Sigmoid colon (tissue), 7 donors: ENCODE data around the gene SYNRG. TPM values are rescaled to one million over a fixed set of nuclear protein-coding genes. Genes with fewer than 3 reads are reported as not detected.
A peak's percentile ranks its signal among the peaks of the same experiment; 100 is the strongest.
"Not testable (repeated sequence)": the region's sequence is repeated elsewhere in the genome, so short reads cannot be mapped to it uniquely, and the experiment has no call there.

Source experiments
- DNase-seq: peaks from one replicate; pipeline ENCODE4 v3.0.0-alpha.2; 2019
- H3K27ac ChIP-seq, 4 donors: fragments of 200-600 bp; sonication (generic); one replicate each; pipeline ENCODE4 v1.5.1; 2016 to 2019; ENCODE audit warnings: mild to moderate bottlenecking in 1 of 4
- H3K27me3 ChIP-seq, 3 donors: fragments of 200-600 bp; sonication (generic); one replicate each; pipeline ENCODE4 v1.5.1; 2019; ENCODE audit warnings: mild to moderate bottlenecking in 1 of 3
- H3K36me3 ChIP-seq, 4 donors: fragments of 200-600 bp; sonication (generic); one replicate each; pipeline ENCODE4 v1.5.1; 2016 to 2019
- H3K4me1 ChIP-seq, 4 donors: fragments of 200-600 bp; sonication (generic); one replicate each; pipeline ENCODE4 v1.5.1; 2017 to 2019
- H3K4me3 ChIP-seq, 4 donors: fragments of 200-600 bp; sonication (generic); one replicate each; pipeline ENCODE4 v1.5.1; 2017 to 2019; ENCODE audit warnings: mild to moderate bottlenecking in 2 of 4, moderate library complexity in 1 of 4
- H3K9me3 ChIP-seq, 4 donors: fragments of 200-600 bp in 3 of 4; sonication (generic) in 3 of 4; one replicate each; pipeline versions ENCODE4 v1.5.1 to v1.6.1; 2013 to 2019
- EP300 ChIP-seq, 4 donors: sonication (generic); formaldehyde crosslinking; IDR thresholded peaks; one replicate each; pipeline ENCODE4 v1.6.1; 2017; ENCODE audit warnings: antibody characterized with exemption in 4 of 4
- POLR2A ChIP-seq, 2 donors: fragments of 450-650 bp; IDR thresholded peaks; one replicate each; pipeline ENCODE4 v1.6.1; 2016; ENCODE audit warnings: antibody characterized with exemption in 2 of 2, mild to moderate bottlenecking in 2 of 2, moderate library complexity in 2 of 2
- POLR2AphosphoS5 ChIP-seq, 4 donors: sonication (generic); formaldehyde crosslinking; IDR thresholded peaks; one replicate each; pipeline ENCODE4 v1.6.1; 2017; ENCODE audit warnings: antibody characterized with exemption in 4 of 4
- WGBS, 2 donors: extraction: QIAGEN DNeasy Blood & Tissue Kit; methylation state at CpG; one replicate each; pipeline ENCODE4 v1.1.7; 2013; 5-methylcytosine and 5-hydroxymethylcytosine counted together
- intact Hi-C: fragments of 100-400 bp; cut with DNase I; formaldehyde crosslinking; loops from one replicate; pipeline ENCODE4 v1.15.1; 2023
- polyA plus RNA-seq, 3 donors: library from polyadenylated mRNA; stranded (reverse); fragments of 200-250 nt; gene quantifications; one replicate each; pipeline ENCODE4 v1.2.3, GENCODE V29; 2013
- total RNA-seq, 4 donors: library from RNA; depleted of rRNA; stranded (reverse); fragments of >200 nt; gene quantifications; one replicate each; pipeline ENCODE4 v1.1.0, GENCODE V29; 2016
- TF ChIP-seq, protein P1 (sequence below), 4 experiments: fragments of 450-650 bp in 3 of 4; fragments of 200-600 bp in 1 of 4; IDR thresholded peaks; one replicate each; pipeline ENCODE4 v1.5.1; 2016 to 2019; ENCODE audit warnings: antibody characterized with exemption in 4 of 4, mild to moderate bottlenecking in 3 of 4, moderate library complexity in 2 of 4
- donor health status: healthy with polysubstance abuse.
- donor health status: Bipolar disorder and iron deficiency.
- donor health status: healthy.

Gene SYNRG
- total and polyA plus RNA-seq, 7 donors: 7.4 to 26.0 (median 18.9) TPM

DNA sequence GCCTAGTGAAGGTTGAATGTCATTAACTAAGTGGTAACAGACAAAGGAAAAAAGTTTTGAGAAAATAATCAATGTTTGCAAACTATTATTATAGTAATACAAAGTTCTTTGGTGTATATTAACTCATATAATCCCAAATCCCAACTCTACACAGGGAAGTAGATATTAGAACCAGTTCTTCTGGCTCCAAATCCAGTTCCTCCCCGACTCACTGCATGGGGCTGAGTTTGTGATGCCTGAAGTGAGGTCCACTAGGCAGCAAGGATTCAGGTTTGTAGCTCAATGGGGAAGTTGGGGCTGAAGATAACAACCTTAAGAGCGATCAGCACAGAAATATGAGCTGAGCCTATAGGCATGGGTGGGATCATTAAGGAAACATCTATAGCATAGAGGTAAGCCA is 5.6 kb upstream of the SYNRG start:
- Histone ChIP-seq H3K9me3 (no peaks in the 10 kb centered on the region), H3K27me3 (no peaks in the 10 kb centered on the region), H3K36me3 (peaks cover 10 to 78% (median 22%) of the 10 kb centered on the region in 4 donors), H3K4me1 (peaks cover 0 to 2% (median 1%) of the 10 kb centered on the region in 4 donors), H3K4me3 (no peak overlapping the region), H3K27ac (no peak overlapping the region)
- no peak for DNase-seq
- TF ChIP-seq POLR2AphosphoS5 (IDR thresholded peaks at IDR 0.05): no peak
- TF ChIP-seq EP300 (IDR thresholded peaks at IDR 0.05): no peak
- TF ChIP-seq, protein P1, sequence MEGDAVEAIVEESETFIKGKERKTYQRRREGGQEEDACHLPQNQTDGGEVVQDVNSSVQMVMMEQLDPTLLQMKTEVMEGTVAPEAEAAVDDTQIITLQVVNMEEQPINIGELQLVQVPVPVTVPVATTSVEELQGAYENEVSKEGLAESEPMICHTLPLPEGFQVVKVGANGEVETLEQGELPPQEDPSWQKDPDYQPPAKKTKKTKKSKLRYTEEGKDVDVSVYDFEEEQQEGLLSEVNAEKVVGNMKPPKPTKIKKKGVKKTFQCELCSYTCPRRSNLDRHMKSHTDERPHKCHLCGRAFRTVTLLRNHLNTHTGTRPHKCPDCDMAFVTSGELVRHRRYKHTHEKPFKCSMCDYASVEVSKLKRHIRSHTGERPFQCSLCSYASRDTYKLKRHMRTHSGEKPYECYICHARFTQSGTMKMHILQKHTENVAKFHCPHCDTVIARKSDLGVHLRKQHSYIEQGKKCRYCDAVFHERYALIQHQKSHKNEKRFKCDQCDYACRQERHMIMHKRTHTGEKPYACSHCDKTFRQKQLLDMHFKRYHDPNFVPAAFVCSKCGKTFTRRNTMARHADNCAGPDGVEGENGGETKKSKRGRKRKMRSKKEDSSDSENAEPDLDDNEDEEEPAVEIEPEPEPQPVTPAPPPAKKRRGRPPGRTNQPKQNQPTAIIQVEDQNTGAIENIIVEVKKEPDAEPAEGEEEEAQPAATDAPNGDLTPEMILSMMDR (IDR thresholded peaks at IDR 0.05): no peak
- TF ChIP-seq POLR2A (IDR thresholded peaks at IDR 0.05): no peak
- WGBS, 2 donors: 88 to 97% methylated on average over 2 of the region's 2 CpGs
- intact Hi-C loops: no loop called here

DNA sequence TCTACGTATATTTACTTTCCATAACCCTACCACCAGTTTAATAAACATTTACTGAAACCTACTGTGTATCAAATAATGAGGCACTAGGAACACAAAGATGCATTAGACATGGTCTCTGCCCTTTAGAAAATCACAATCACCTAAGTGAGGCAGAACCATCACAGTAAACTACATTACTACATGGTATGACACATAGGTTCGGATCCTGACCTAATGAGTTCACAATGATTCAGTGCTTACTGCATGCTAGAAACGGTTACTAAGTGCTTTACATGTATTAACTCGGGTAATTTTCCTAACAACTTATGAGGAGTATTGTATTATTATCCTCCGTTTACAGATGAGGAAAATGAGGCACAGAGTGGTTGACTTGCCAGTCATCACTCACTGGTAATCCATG is 5.2 kb upstream of the SYNRG start:
- Histone ChIP-seq H3K36me3 (peaks cover 7 to 74% (median 20%) of the 10 kb centered on the region in 4 donors), H3K4me1 (peaks cover 0 to 5% (median 2%) of the 10 kb centered on the region in 4 donors), H3K4me3 (no peak overlapping the region), H3K27me3 (no peaks in the 10 kb centered on the region), H3K27ac (no peak overlapping the region), H3K9me3 (no peaks in the 10 kb centered on the region)
- intact Hi-C loops: no loop called here
- DNase-seq: no peak
- no peak for TF ChIP-seq POLR2A (IDR thresholded peaks at IDR 0.05)
- TF ChIP-seq POLR2AphosphoS5 (IDR thresholded peaks at IDR 0.05): no peak
- TF ChIP-seq, protein P1 (IDR thresholded peaks at IDR 0.05): no peak
- no peak for TF ChIP-seq EP300 (IDR thresholded peaks at IDR 0.05)
- WGBS, 2 donors: 89 to 94% methylated on average over 5 of the region's 5 CpGs

DNA sequence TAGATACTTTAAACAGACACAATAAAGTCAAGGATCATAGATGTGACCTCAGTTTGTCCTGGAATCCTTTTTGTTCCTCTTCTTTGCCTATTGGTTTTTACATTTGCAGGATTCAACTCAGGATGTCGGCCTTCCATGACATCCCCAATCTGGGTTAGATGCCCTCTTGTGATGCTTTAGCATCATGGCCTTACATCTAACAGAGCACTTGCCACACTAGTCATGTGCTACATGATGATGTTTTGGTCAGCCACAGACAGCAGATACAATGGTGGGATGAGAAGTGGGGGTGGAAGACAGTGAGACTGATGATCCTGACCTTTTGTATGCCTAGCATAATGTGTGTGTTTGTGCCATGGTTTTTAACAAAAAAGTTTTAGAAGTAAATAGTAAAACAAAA is 1.8 kb upstream of the SYNRG start:
- Histone ChIP-seq H3K4me1 (peaks cover 0 to 28% (median 12%) of the 10 kb centered on the region in 4 donors), H3K36me3 (peaks cover 0 to 40% (median 5%) of the 10 kb centered on the region in 4 donors), H3K4me3 (no peak overlapping the region), H3K27ac (no peak overlapping the region), H3K9me3 (no peaks in the 10 kb centered on the region), H3K27me3 (no peaks in the 10 kb centered on the region)
- intact Hi-C loops: no loop called here
- 95 to 96% methylated on average over 1 of the region's 1 CpG for WGBS, 2 donors
- TF ChIP-seq POLR2AphosphoS5 (IDR thresholded peaks at IDR 0.05) (no peak), POLR2A (IDR thresholded peaks at IDR 0.05) (no peak), EP300 (IDR thresholded peaks at IDR 0.05) (no peak)
- TF ChIP-seq, protein P1 (IDR thresholded peaks at IDR 0.05): no peak
- no peak for DNase-seq

DNA sequence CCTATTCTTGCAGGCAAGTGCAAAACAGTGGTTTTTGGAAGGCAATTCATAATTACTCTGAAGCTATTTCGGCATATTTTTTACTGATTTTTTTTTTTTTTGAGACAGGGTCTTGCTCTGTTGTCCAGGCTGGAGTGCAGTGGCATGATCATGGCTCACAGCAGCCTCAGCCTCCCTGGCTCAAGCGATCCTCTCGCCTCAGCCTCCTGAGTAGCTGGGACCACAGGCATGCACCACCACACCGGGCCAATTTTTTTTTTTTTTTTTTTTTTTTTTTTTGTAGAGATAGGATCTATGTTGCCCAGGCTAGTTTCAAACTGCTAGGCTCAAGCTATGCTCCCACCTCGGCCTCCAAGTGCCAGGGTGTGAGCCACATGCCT is 813 bp upstream of the SYNRG start:
- intact Hi-C loops, H3K27me3 ChIP-seq, H3K9me3 ChIP-seq, DNase-seq: not testable (repeated sequence)
- Histone ChIP-seq H3K4me3 (peak overlapping the region in 3 of 4 donors; percentile 84 to 95 (median 92)), H3K27ac (peak overlapping the region; percentile 93 to 97 (median 94)), H3K4me1 (peaks cover 0 to 30% (median 12%) of the 10 kb centered on the region in 4 donors), H3K36me3 (peaks cover 0 to 30% (median 0%) of the 10 kb centered on the region in 4 donors)
- 77 to 96% methylated on average over 5 of the region's 5 CpGs for WGBS, 2 donors

DNA sequence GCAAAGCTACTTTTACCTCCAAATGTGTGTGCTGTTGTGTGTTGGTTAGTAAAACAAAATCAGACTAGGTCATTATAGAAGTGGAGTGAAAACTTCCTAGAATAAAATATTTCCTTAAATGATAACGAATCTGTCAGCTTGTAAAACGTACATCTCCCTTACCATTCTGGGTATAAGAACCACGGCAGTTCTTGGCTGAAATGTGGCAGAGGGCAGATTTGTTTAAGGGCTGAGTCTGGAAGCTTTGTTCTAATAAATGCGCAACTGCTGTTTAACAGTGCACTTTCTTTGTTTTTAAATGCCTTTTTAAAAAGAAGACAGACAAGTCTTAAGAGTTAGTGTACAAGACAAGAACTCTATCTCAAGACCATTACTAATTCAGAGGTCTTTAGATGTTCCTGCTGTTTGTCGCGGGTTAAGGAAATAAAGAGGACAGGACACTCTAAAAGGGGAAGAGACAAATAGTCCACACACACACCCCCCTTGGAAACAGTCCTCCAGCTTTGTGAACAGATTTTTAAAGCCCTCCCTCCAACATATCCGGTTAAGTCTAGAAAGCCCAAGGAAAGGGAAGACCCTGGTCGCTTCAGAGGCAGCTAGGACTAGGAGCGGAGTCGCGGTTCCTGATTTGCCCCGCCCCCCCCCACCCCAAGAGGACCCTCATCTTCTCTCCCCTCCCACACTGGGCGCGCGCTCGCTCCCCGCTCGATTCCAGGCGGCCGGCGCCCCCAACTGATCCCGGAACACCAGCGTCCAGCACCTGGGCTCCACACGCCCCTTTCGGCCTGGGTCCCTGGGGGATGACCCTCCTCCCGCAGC is 658 bp downstream of the SYNRG start:
- TF ChIP-seq, protein P1 (IDR thresholded peaks at IDR 0.05): no peak
- TF ChIP-seq EP300 (IDR thresholded peaks at IDR 0.05) (no peak), POLR2A (IDR thresholded peaks at IDR 0.05) (no peak), POLR2AphosphoS5 (IDR thresholded peaks at IDR 0.05) (no peak)
- Histone ChIP-seq H3K4me3 (peak overlapping the region; percentile 84 to 97 (median 94)), H3K27me3 (no peaks in the 10 kb centered on the region), H3K9me3 (no peaks in the 10 kb centered on the region), H3K36me3 (peaks cover 0 to 16% (median 0%) of the 10 kb centered on the region in 4 donors), H3K4me1 (peaks cover 0 to 39% (median 12%) of the 10 kb centered on the region in 4 donors), H3K27ac (peak overlapping the region; percentile 93 to 97 (median 94))
- DNase-seq: no peak
- intact Hi-C loops: loop anchor here (2.0 kb wide), 1 partner anchor 118 kb away; no protein-coding TSS in a partner anchor
- 1% methylated on average over 26 of the region's 26 CpGs for WGBS, 2 donors
